HG02970 (cell line): ENCODE measurements around the gene ATXN7L3.
"Not testable (repeated sequence)": the region's sequence is repeated elsewhere in the genome, so short reads cannot be mapped to it uniquely, and the experiment has no call there.

Source experiments
- ATAC-seq: cut with Tn5 transposase; IDR thresholded peaks from one replicate; pipeline ENCODE4 v1.9.1; 2021; ENCODE audit warnings: mild to moderate bottlenecking, moderate library complexity, moderate number of reproducible peaks; ENCODE audit not compliant: unreplicated experiment, low FRiP score

Gene ATXN7L3

GRCh38 chr17:44176671-44177501 is 22.8 kb downstream of the ATXN7L3 start:
- ATAC-seq = no peak

- ATAC-seq = no peak
Measured at GRCh38 chr17:44176257-44176656, 23.4 kb downstream of the ATXN7L3 start.

GRCh38 chr17:44174427-44174826 is 25.3 kb downstream of the ATXN7L3 start:
- ATAC-seq = no peak

GRCh38 chr17:44171931-44172455 is 27.7 kb downstream of the ATXN7L3 start:
- ATAC-seq = no peak

- ATAC-seq = no peak
Measured at GRCh38 chr17:44170499-44171201, 29.0 kb downstream of the ATXN7L3 start, which contains the start of gene ASB16. TSS of gene ASB16 (plus strand) at chr17:44170704. CDS start at chr17:44170790, 86 bp downstream.

GRCh38 chr17:44170135-44170498 is 29.6 kb downstream of the ATXN7L3 start:
- ATAC-seq = no peak

GRCh38 chr17:44167181-44167861 is 32.4 kb downstream of the ATXN7L3 start:
- no peak for ATAC-seq

- no peak for ATAC-seq
Measured at GRCh38 chr17:44164476-44164875, 35.2 kb downstream of the ATXN7L3 start.

GRCh38 chr17:44159519-44160210 is 40.0 kb downstream of the ATXN7L3 start:
- no peak for ATAC-seq

GRCh38 chr17:44155488-44155887 is 44.2 kb downstream of the ATXN7L3 start:
- no peak for ATAC-seq

- no peak for ATAC-seq
Measured at GRCh38 chr17:44152875-44153274, 46.8 kb downstream of the ATXN7L3 start.

GRCh38 chr17:44149750-44150329 is 49.8 kb downstream of the ATXN7L3 start:
- ATAC-seq = no peak

GRCh38 chr17:44149066-44149465 is 50.6 kb downstream of the ATXN7L3 start:
- not testable (repeated sequence) for ATAC-seq

- no peak for ATAC-seq
Measured at GRCh38 chr17:44147812-44148211, 51.9 kb downstream of the ATXN7L3 start.

GRCh38 chr17:44146375-44147346 is 53.0 kb downstream of the ATXN7L3 start:
- no peak for ATAC-seq

GRCh38 chr17:44144966-44145739 is 54.5 kb downstream of the ATXN7L3 start:
- no peak for ATAC-seq

GRCh38 chr17:44143921-44144320 is 55.8 kb downstream of the ATXN7L3 start:
- ATAC-seq = not testable (repeated sequence)
